HG03354 (cell line): Measurements from ENCODE around the gene WFDC12.
"Not testable (repeated sequence)": the region's sequence is repeated elsewhere in the genome, so short reads cannot be mapped to it uniquely, and the experiment has no call there.

ENCODE experiments used
- ATAC-seq: cut with Tn5 transposase; IDR thresholded peaks from one replicate; pipeline ENCODE4 v1.9.1; 2021; ENCODE audit warnings: mild to moderate bottlenecking; ENCODE audit not compliant: unreplicated experiment, poor library complexity, severe bottlenecking

Gene WFDC12, protein sequence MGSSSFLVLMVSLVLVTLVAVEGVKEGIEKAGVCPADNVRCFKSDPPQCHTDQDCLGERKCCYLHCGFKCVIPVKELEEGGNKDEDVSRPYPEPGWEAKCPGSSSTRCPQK

DNA sequence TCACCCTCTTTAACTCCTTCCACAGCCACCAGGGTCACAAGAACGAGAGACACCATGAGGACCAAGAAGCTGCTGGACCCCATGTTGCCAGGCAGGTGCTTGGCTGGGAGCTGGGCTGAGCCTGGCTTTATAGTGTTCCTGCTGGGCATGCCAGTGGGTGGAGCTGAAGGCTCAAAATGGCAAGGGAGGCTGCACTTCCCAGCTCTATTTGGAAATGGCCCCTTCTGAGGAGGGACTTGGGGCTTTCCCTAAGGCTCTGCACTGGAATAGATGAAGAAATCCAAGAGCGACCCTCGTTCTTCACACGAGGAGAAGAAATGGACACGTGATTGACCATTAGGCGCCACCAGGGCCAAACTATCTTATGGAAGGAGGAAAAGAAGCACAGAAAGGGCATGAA lies at the start of gene WFDC12:
Gene WFDC12, minus strand, starts transcription at position 101 of the 400 bp plus-strand sequence. Its CDS starts 18 bp downstream, at position 83.
- ATAC-seq = no peak

DNA sequence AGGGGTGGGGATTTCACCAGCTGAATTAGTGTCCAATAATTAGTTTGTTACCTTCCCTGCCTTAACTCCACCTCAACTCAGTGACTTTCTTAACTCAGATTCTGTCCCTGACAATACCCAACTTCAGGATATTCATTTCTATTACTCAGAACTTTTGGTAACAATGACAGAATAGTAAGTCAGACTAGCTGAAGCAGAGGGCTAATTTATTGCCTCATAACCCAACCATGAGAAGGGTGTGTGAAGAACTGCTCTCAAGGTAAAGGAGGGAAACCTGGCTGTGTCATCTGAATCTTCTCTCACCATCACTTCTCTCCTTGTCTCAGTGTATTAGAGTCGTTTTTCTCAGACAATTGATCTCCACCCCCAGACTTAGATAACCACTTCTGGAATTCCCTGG lies 49.3 kb upstream of the WFDC12 start:
- ATAC-seq = no peak

GRCh38 chr20:45164906-45165305 lies 40.6 kb upstream of the WFDC12 start:
- ATAC-seq = no peak

DNA sequence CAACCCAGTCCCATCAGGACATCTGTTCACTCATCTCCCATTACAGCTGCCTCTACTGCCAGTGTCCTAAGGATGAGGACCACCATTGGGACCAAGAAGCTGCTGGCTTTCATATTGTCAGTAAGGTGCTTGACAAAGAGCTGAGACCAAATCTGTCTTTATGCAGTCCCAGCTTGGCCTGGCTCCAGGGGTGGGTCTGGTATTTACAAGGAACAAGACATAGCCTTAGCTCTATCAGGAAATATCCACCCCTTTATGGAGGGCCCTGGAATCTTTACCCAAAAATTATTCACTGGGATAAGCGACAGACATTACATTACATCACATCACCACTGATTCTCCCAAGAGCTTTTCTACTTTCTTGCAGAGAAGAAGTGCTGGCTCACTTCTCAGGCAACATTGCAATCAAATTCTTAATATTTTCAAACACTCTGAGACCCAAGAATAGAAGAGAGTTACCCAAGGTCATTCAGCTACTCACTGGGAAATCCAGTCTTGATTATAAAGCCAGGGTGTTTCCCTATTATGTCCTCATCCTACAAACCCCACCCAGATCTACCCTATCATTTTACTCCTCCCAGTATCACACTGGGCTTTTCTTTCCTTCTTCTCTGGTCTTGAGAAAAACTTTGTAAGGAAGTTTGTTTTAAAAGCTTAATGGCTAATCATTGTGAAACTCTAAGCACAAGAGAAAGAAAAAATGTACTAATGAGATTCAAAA lies 39.0 kb upstream of the WFDC12 start:
- no peak for ATAC-seq

DNA sequence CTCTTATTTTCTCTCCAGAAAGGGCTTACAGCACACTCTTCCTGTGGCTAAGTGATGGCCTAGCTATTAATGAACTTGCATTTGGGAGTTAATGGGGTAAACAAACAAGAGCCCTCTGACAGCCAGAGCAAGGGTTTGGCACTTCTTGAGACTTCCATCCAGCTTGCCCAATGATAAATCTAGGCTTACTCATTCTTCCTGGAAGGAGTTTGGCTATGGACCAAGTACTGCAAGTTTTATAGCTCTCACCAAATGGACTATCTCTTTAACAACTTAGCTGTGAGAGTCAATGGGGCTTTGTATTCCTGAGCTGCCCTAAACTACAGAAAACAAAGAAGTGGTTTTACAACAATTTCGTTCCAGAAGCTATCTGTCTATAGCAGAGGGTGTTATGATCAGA lies 33.7 kb upstream of the WFDC12 start:
- ATAC-seq = no peak

DNA sequence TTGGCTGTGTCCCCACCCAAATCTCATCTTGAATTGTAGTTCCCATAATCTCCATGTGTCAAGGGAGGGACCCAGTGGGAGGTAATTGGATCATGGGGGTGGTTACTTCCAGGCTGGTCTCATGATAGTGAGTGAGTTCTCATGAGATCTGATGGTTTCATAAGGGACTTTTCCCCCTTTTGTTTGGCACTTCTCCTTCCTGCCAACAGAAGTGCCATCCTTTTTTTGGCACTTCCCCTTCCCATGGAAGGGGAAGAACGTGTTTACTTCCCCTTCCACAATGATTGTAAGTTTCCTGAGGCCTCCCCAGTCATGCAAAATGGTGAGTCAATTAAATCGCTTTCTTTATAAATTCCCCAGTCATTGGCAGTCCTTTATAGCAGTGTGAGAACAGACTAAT lies 32.4 kb upstream of the WFDC12 start:
- ATAC-seq = no peak

DNA sequence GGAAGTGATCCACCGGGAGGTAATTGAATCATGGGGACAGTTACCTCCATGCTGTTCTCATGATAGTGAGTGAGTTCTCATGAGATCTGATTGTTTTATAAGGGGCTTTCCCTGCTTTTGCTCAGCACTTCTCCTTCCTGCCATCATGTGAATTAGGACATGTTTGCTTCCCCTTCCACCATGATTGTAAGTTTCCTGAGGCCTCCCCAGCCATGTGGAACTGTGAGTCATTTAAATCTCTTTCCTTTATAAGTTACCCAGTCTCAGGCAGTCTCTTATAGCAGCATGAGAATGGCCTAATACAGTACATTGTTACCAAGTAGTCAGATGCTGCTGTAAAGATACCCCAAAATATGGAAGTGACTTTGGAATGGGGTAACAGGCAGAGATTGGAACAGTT lies 30.5 kb upstream of the WFDC12 start:
- not testable (repeated sequence) for ATAC-seq

DNA sequence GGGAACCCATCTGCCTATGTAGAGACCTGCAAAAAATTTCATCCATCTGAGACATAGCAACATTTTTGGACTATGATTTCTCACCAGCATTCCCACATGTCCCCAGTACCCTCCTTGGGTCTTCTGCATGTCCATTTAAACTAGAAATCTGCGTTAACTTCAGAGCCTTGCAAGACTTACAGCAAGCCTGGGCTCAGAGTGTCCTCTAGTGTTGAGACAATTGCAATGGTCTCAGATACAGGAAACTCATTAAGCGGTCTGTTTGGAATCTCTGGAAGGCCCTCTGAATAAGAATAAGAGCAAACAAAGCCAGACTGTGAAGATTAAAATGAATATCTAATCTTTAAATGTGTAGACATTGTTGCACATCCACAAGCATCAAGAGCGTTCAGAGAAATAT lies 29.9 kb upstream of the WFDC12 start:
- no peak for ATAC-seq

- ATAC-seq = no peak
Measured at GRCh38 chr20:45153752-45154151, 29.5 kb upstream of the WFDC12 start.

DNA sequence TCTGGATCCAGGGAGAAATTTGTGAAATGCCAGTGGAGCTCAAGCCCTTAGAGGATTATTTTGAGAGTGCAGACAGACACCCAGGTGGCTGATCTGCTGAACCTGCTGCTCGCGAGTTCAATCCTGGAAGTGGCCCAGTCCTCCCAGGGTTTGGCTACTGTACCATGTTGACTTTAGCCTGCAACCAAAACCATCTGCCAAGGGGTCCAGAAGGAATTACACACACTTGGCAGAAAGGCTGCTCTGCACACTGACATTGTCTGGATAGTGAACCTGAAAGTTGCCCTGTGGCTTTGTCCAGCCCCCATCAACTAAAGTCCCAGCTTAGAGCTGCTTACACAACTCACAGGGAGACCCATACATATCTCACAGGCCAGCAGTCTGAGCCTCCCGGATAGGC lies 28.9 kb upstream of the WFDC12 start:
- no peak for ATAC-seq

- no peak for ATAC-seq
Measured at GRCh38 chr20:45152405-45152804, 28.1 kb upstream of the WFDC12 start.

- no peak for ATAC-seq
Measured at GRCh38 chr20:45149062-45149461, 24.8 kb upstream of the WFDC12 start.

DNA sequence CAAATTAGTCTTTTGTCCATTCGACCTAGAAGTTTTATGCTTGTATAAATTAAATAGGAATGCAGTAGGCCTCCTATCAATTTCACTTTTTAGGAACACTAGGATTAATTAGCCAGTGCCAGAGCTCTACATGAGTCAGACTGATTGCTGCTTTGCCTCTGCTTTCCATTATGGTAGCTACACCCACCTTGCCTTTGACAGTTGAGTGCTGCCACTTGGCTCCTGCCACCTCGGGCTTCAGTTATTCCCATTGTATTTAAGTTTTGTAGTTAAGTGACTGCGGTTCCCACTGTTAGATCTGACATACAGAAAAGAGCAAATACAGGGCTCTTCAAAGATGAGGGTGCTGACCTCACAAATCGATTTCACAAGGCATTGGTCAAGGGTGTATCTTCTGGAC lies 16.6 kb upstream of the WFDC12 start:
- no peak for ATAC-seq

- not testable (repeated sequence) for ATAC-seq
Measured at GRCh38 chr20:45139733-45140375, 15.6 kb upstream of the WFDC12 start.

GRCh38 chr20:45138561-45139300 lies 14.5 kb upstream of the WFDC12 start:
- ATAC-seq = no peak

DNA sequence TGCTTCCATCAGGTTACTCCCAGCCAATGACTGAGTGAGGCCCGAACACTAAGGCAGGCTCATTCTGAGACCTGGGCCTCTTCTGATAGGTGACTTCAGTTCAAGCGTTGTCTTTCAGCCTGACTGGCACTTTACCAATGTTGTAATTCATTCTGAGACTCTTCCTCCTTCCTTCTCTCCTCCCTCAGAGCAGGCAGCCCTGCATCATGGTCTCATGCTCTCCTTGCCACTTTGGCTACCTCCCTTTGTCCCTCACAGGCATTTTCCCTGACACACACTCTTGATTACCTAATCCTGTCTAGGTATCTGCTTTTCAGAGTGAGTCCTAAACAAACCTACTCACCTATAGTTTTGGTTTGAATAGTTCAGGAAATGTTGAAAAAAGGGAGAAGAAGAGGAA lies 12.6 kb upstream of the WFDC12 start:
- ATAC-seq = no peak

GRCh38 chr20:45128099-45128498 lies 3.8 kb upstream of the WFDC12 start:
- ATAC-seq = no peak

DNA sequence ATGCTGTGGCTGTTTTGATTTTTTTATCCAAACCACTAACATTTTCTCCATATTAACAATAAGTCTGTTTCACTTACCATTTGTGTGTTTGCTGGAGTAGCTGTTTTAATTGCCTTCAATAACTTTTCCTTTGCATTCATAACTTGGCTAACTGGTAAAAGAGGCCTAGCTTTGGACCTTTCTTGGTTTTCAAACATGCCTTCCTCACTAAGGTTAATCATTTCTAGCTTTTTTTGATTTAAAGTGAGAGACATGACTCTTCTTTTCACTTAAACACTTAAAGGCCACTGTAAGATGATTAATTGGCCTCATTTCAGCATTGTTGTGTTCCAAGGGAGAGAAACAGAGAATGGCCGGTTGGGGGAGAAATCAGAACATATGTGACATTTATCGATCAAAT lies 2.9 kb downstream of the WFDC12 start:
- no peak for ATAC-seq

GRCh38 chr20:45119556-45120266 lies 4.6 kb downstream of the WFDC12 start:
- ATAC-seq = no peak

GRCh38 chr20:45118028-45118427 lies 6.2 kb downstream of the WFDC12 start:
- ATAC-seq = no peak
